Choroid plexus epithelial cell (primary cell): ENCODE results near the gene PREX1.
"Not testable (repeated sequence)": the region's sequence is repeated elsewhere in the genome, so short reads cannot be mapped to it uniquely, and the experiment has no call there.

Experiments used
- DNase-seq: peaks from one replicate; pipeline ENCODE4 v3.0.0-alpha.2; 2010; ENCODE audit warnings: low read depth
- H3K4me3 ChIP-seq: 2 replicates; pipeline ENCODE4 v1.5.1; 2011; ENCODE audit warnings: low read depth, mild to moderate bottlenecking, control low read depth, low read length, moderate library complexity
- TF ChIP-seq, protein P1 (sequence below): conservative IDR thresholded peaks from 2 replicates; pipeline ENCODE4 v1.5.1; 2011; ENCODE audit warnings: low read depth, mild to moderate bottlenecking, control low read depth, inconsistent platforms, low read length, moderate library complexity

Gene PREX1

DNA sequence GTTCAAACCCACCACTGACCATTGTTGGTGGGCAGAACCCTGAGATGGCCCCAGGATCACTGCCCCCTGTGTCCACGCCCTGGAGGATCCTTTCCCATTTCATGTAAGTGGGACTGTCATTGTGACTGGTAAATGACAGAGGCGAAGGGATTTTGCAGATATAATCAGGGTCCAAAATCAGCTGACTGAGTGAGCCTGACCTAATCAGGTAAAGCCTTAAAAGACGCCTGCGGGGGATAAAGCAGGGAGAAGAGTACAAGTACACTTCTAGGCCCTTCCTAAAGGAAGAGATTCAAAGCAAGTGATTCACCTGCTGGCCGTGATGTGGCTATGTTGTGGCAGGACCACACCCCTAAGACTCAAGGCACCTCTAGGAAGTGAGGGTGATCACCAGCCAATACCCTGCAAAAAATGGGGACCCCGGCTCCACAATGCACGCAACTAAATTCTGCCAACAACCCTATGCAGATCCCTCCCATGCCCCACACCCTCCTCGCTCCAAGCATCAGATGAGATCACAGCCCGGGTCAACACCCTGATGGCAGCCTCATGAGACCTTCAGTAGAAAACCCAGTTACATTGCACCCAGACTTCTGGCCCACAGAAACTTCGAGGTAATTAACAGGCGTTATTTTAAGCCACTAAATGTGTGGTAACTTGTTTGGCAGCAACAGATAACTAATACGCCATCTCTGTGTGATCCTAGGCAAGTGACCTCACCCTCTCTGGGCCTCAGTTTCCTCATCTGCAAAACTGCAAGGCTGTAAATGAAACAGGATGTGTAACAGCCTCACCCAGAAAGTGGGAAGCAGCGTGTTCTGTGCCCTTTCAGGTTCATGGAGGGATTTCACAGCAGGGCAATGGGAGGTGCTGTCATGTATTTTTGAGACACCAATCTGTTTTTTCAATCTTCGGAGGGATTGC lies 11.3 kb downstream of the PREX1 start:
- H3K4me3 ChIP-seq, result no peak overlapping the region
- TF ChIP-seq, protein P1, sequence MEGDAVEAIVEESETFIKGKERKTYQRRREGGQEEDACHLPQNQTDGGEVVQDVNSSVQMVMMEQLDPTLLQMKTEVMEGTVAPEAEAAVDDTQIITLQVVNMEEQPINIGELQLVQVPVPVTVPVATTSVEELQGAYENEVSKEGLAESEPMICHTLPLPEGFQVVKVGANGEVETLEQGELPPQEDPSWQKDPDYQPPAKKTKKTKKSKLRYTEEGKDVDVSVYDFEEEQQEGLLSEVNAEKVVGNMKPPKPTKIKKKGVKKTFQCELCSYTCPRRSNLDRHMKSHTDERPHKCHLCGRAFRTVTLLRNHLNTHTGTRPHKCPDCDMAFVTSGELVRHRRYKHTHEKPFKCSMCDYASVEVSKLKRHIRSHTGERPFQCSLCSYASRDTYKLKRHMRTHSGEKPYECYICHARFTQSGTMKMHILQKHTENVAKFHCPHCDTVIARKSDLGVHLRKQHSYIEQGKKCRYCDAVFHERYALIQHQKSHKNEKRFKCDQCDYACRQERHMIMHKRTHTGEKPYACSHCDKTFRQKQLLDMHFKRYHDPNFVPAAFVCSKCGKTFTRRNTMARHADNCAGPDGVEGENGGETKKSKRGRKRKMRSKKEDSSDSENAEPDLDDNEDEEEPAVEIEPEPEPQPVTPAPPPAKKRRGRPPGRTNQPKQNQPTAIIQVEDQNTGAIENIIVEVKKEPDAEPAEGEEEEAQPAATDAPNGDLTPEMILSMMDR, result no peak
- DNase-seq, result no peak

GRCh38 chr20:48815537-48815936 lies 12.3 kb downstream of the PREX1 start:
- TF ChIP-seq, protein P1, result no peak
- DNase-seq, result no peak
- no peak overlapping the region for H3K4me3 ChIP-seq

GRCh38 chr20:48814633-48815032 lies 13.2 kb downstream of the PREX1 start:
- TF ChIP-seq, protein P1, result no peak
- no peak overlapping the region for H3K4me3 ChIP-seq
- DNase-seq, result no peak

- DNase-seq, result no peak
- H3K4me3 ChIP-seq, result no peak overlapping the region
- TF ChIP-seq, protein P1, result no peak
Observed at GRCh38 chr20:48813930-48814546, 13.8 kb downstream of the PREX1 start.

GRCh38 chr20:48813446-48813747 lies 14.4 kb downstream of the PREX1 start:
- TF ChIP-seq, protein P1, result no peak
- H3K4me3 ChIP-seq, result no peak overlapping the region
- no peak for DNase-seq

DNA sequence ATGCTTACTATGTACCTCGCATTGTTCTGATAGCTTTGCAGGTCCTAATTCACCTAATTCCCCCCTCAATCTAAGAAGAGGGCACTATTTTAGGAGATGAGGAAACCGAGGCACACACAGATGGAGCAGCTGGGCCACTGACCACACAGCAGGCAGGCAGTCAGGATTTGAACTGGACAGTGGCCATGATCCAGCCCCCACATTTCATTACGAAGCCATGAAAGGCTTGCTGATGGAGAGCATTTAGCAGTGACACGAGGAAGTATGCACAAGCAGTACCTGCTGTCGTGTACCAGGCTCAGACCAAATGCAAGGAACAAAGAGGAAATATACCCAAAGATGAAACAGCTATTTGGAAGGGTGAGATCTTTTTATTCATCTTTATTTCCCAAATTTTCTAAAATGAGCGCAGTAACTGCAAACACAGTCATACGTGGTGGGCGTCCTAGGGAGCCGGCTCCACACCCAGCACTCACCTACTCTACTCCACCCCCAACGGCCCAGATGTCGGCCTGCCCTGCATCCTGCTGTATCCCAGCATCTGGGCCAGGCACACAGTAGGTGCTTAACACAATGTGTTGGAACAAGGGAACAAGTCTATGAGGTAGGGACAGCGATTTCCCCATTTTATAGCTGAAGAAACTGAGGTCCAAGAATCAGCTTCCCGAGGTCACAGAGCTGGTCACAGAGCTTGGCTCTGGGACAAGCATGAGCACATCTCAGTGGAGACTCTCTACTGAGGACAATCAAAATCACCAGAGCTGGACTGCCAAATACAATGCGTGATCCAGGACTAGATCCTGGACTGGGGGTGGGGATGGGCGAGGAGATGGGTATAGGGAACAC lies 15.0 kb downstream of the PREX1 start:
- TF ChIP-seq, protein P1, result no peak
- H3K4me3 ChIP-seq, result no peak overlapping the region
- no peak for DNase-seq

DNA sequence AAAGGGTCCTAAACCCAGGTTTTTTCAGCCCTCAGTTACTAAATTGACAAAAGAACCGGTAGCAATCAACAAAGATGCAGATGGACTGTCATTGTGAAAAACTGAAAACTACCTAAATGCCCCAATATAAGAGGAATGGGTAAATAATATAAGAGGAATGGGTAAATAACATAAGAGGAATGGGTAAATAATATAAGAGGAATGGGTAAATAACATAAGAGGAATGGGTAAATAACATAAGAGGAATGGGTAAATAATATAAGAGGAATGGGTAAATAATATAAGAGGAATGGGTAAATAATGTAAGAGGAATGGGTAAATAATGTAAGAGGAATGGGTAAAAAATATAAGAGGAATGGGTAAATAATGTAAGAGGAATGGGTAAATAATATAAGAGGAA lies 15.7 kb downstream of the PREX1 start:
- not testable (repeated sequence) for H3K4me3 ChIP-seq, DNase-seq
